HS-5 (cell line): Measurements from ENCODE around the gene SORCS3.

ENCODE experiments used
- DNase-seq: peaks from one replicate; pipeline ENCODE4 v3.0.0-alpha.2; 2012; ENCODE audit warnings: low read depth

SORCS3 gene

DNA sequence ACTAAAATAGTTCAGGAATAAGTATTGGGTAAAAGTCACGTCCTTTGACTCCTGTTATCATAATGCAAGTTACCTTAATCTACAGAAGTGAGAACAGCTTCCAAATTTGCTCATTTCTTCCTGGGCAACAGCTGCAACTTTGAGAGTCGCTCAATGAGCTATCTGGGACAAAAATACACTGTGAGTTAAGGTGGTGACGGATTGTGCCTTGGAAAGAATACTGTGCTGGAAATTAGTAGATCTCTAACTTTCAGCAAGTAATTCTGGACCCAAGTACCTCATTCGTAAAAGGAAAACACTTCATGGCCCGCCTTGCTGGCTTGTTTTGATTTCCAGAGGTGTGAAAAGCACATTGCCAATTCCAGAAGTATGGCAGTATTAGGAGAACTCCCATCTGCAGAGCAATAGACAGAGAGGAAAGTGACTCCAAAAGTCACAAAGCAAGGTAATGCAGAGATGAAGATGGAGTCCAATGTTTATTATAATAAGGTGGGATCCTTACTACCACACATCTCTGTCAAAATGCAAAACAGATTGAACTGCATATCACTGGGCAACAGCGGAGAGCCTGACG, 626.0 kb downstream of the SORCS3 start:
- DNase-seq: no peak

GRCh38 chr10:105268961-105269360, 627.9 kb downstream of the SORCS3 start:
- DNase-seq: no peak

DNA sequence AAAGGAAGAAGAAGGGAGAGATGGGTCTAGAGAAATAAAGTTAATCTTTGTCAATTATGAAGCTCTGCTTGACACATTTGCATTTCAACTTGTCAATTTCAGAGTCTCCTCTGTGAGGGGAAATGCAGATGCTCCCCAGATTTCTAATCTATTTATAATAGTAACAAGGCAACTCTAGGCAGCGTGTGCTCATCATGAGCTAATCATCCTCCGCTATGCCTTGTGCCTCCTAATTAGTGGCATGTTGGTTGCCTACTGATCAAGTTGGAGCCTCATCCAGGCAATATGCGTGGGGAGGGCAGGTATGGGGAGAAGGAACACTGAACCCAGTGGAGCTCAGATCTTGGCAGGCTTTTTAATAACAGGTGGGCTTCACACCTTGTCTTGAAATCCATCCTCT, 628.6 kb downstream of the SORCS3 start:
- DNase-seq: no peak

DNA sequence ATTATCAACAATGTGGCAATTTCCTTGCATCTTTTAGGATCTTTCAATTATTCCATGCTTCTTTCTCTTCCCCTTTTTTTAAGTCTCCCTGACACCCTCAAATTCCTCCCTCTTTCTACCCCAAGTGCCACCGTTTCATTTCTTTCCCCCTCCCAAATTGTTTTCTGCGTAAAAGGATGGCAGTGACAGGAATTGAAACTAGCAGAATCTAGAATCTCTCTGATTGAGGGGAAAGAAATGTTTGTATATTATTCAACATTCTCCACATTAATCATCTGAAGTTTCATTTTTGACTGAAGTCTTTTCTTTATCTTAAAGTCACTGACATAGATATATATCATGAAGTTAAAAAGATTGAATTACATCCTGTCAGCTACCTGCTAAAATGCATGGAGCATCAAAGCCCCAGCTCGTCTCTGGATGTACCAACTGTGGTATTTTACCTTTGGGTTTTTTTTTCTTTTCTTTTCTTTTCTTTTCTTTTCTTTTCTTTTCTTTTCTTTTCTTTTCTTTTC, 633.5 kb downstream of the SORCS3 start:
- DNase-seq: no peak

DNA sequence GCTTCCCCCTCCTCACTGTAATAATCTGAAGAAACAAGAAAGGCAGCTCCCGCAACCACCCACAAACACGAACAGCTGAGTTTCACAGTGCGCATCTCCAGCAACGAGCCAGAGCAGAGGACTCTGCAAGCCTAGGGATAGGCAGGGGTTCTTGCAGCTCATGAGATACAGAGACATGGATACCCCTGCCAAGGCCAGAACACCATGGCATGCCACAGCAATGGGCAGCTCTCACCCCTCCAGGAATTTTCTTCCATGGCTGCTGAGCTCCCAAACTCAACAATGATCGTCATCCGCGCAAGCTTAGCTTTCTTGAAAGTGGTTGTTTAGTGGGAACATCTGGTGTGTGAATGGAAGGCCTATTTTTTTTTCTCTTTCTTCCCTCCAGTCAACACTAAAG, 637.3 kb downstream of the SORCS3 start:
- no peak for DNase-seq

DNA sequence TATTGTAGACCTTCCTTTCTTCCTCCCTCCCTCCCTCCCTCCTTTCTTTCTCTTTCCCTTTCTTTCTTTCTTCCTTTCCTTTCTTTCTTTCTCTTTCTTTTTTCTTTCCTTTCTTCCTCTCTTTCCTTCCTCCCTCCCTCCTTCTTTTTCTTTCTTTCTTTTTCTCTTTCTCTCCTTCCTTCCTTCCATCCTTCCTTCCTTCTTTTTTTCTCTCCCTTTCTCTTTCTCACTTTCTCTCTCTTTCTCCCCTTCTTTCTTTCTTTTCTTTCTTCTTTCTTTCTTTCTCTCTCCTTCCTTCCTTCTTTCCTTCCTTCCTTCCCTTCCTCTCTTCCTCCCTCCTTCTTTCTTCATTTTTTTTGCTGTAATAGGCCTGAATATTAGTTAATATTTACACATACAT, 638.0 kb downstream of the SORCS3 start:
- DNase-seq: no peak

DNA sequence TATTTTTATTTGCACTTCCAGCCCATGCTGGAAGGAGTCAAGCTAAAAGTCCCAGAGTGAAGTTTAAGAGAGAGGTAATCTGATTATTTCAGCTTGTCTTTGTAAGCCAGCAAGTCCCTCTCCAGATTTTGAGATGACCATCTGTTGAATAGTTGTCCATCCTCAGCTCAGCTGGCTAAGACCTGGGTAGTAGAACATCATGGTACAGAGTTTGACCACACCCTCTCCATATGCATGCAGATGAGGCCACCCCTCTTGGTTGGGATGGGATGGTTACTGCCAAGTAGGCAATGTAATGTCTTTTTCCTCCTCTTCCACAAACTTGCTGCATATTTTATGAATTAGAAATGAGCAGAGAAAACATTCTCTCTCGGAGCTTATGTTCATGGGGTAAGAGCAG, 639.8 kb downstream of the SORCS3 start:
- no peak for DNase-seq

- no peak for DNase-seq
These were observed 643.6 kb downstream of the SORCS3 start for GRCh38 chr10:105284476-105285215.

- no peak for DNase-seq
These were observed 646.9 kb downstream of the SORCS3 start for GRCh38 chr10:105288026-105288425.

- DNase-seq: no peak
These were observed 647.5 kb downstream of the SORCS3 start for GRCh38 chr10:105288613-105289012.

- no peak for DNase-seq
These were observed 650.5 kb downstream of the SORCS3 start for GRCh38 chr10:105291571-105291970.

DNA sequence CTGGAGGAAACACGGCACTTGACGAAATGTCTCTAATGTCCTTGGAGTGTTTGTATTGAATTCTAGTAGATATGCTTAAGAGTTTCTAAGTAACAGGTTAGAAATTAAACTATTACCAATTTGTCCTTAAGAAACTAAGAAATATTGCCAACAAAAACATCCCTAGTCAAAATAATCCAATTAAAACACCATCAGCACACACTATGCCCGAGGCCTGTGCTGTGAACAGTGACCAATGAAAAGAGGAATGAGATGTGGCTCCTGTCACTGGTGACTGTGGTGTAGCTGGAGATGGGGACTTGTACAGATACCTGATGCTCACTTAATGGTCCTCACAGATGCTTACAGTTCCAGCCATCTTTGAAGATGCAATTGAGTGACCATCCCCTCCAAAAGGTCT, 651.1 kb downstream of the SORCS3 start:
- no peak for DNase-seq
